ENCODE results near the gene PSMB1.

GRCh38 chr6:170572704-170573466 lies 19.8 kb upstream of the PSMB1 start:
- TF ChIP-seq POLR2A (IDR thresholded peaks at IDR 0.05) (no peak), CTCF (IDR thresholded peaks at IDR 0.05) (no peak)
